ENCODE measurements around the gene PPP5C.
"Not testable (repeated sequence)": the region's sequence is repeated elsewhere in the genome, so short reads cannot be mapped to it uniquely, and the experiment has no call there.

The PPP5C gene

DNA sequence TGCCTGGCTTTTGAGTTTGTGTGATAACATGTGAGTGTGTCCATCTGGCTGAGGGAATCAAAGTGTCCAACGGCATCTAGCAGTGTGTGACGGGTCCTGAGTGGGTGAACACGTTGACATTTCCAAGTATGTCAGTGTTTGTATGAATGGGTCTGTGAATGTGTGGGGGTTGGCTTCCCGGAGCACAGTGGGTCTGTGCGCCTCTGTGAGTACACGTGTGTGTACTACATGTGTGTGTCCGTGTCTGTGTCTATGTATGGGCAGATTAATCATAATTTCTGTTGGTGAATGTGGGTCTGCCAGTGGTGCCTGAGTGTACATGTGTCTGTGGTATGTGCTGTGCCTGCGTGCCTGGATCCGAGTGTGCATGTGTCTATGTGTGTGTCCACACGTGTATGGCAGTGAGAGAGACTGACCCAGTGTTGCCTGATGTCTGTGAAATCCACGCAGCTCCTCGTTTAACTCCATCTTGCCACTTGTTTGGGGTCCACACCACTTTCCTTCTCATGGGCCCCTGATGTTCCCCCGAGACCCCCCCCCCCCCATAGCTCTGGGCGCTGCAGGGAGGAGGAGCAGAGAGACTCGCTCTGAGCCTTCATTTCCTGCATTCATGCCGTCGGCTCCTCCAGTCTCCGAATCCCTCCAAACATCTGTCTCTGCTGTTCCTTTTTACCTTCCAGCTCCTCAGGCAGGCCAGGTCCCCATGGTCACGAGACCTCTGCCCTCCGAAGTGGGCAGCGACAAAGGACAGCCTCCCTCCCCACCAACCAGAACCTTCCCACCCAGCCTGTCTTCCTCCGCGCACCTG, 61.2 kb downstream of the PPP5C start:
- no peak for DNase-seq (ENCODE audit: low spot score)

DNA sequence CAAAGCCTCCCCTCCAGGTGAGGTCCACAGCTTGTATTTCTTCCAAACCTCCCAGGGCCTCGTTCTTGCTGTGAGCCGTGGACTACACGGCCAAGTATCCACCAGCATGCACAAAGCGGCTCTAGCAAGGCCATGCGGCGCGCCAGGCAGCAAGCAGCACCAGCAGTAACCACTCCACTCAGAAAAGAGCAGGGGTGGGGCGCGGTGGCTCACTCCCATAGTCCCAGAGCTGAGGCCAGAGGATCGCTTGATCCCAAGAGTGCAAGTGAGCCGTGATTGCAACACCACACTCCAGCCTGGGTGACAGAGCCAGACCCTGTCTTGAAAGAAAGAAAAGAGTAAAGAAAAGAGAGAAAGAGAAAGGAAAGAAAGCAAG, 61.8 kb downstream of the PPP5C start:
- DNase-seq (ENCODE audit: low spot score): peak; percentile 32

DNA sequence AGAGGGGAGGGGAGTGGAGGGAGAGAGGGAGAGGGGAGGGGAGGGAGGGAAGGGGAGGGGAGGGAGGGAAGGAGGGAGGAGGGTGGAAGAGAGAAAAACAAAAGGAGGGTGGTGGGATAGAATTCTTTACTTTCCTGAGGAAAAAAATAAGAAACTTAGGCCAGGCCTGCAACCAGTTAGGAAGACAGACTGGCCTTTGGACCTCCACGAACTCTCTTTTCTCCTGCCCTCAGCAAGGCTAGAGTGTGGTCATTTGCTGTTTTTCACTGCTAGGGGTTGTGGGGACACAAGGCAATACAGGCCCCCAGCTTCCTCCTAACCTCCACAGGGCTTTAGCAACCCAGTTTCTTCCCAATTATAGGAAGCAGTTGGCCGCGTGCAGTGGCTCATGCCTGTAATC, 62.3 kb downstream of the PPP5C start:
- DNase-seq (ENCODE audit: low spot score): no peak

DNA sequence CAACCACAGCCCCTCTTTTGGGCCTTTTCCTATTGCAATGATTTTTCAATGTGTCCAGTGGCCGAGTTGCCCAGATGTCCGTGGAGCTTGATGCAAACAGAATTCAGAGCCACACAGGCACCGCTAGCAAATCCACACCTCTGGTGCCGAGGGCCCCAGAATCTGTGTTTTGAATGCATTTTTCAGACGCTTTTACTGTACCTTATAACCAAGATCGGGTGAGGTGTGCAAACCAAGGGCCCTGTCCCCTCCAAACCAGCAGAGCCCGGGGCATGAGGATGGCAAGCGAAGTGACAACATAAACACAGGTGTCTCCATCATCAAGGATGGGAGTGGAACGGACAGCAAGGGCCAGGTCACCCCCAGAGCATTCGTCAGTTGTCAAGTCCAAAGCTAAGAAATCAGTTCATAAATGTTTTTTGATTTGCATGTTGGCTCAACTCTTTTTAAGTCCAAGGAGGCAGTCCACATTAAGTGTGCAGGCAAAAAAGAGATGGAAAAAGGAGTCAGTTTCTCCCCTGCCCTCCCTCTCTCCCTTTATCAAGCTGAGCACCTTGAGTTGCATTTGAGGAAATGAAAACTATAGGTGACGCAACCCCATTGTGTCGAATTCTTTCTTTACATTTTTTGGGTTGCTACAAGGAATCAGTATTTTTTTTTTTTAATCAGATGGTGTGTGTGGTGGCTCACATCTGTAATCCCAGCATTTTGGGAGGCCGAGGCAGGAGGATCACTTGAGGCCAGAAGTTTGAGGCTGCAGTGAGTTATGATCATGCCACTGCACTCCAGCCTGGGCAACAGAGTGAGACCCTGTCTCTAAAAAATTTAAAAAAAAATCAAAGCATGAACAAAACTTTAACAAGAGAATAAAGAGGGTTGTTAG, 63.6 kb downstream of the PPP5C start:
- no peak for DNase-seq (ENCODE audit: low spot score)

DNA sequence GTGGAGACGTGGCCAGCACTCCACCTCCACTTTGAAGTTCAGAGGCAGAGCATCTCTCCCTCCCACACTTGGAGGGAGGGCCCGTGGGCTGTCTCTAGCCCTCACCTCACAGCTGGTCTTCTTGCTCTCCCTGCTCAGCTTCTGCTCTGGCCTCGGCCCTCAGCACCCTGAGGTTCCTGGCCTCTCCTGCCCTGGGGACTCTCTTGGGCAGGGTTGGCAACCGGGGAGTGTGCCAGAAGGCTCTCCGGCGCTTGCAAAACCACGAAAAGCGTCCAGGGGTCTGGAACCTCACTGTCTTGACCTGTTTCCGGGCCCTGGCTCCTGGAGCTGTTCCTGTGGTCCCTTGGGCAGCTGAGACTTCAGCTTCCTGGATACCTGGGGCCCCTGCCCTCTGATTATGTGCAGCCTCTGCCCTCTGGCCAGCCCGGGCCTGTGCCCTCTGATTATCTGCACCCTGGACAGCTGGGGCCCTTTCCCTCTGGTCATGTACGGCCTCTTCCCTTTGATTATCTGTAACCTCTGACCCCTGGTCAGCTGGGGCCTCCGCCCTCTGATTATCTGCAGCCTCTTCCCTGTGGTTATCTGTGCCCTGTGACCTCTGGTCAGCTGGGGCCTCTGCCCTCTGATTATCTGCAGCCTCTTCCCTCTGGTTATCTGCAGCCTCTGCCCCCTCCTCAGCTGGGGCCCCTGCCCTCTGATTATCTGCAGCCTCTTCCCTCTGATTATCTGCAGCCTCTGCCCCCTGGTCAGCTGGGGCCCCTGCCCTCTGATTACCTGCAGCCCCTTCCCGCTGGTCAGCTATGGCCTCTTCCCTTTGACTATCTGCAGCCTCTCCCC, 64.4 kb downstream of the PPP5C start:
- no peak for DNase-seq (ENCODE audit: low spot score)

DNA sequence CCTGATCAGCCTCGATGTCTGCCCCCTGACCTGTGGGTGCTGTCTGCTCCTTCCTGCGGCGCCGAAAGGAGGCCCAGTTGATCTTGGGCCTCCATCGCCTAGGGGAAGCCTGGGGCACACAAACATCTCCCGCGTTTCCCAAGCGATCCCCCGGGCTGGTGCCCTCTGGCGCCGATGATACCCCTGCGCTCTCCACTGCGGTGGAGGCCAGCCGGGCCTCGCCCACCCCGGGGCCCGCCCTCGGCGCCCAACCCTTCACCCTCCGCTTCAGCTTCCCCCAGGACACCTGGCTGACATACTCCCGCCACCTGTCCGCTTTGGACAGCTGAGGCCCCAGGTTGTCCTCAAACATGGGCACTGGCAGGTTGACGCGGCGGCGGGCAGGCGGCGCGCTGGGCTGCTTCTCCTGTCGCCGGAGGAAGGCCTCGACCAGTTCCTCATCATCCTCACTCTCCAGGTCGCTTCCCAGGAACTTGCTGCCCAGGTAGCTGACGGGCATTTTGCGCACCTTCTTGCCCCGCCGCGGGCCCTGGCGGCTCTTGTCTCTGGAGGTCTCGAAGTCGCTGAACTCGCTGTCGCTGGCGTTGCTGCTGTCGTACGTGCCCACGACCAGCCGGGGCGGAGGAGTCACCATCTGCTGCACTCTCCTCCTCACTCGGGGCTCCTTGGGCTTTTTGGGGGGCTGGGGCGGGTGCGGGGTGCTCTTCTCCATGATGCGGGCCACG, 65.2 kb downstream of the PPP5C start:
- no peak for DNase-seq (ENCODE audit: low spot score)

DNA sequence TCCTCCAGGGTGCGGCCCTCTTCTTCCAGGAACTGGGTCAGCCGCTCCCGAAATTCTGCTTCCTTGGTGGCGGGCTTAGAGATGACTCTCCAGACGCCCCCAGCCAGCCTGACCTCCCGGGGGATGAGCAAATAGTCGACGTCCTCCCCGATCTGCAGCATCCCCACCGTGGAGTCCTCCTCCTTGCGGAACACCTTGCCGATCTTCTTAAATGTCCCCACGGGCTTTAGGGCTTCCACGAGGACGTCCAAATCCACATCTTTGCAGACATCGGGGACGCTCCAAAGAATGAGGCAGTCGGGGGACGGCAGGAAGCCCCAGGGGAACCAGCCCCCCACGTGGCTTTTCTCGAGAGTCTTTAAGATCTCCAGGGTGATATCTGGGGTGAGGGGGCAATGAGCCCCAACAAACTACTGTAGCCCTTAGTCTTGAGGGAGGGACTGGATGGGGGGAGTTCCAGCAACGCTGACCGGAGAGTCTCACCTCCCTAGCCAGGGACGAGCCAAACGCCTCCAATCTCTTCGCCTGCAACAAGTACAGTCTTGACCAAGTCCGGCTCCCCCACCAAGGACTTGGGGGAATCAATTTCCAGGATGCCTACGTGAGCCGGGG, 65.9 kb downstream of the PPP5C start:
- no peak for DNase-seq (ENCODE audit: low spot score)

DNA sequence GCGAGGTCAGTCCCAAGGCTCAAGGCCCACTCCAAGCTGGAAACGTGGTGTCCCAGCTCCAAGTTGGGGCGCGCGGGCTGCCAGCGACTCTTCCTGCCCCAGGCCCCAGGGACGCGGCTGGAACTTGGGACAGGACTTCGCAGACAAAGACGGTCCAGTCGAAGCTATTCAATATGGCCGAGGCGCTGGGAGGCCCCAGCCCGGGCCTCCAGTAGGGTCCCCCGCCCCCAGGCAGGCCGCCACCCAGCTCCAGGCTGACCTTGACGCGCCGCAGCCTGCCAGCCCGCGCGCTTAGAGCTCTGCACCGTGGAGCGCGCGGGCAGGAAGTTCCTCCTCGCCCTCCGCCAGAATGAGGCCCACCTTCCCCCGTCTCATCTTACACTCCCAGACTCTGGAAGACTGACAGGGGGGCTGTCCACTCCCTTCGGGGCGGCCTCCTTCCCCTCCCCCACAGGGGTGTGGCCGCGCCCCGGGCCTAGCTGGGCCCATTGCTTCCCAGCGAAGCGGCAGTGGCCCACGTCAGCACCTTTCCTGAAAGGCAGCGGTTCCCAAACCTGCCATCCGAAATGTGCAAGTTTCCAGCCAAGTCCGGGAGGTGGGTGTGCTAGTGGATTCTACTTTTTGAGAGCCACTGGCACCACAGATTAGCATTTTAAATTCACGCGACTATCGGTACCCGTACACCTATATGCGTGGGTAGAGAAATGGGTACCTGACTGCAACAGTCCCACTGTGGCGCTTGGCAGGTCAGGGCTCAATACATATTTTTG, 66.6 kb downstream of the PPP5C start, which contains the start of gene CCDC8:
Gene CCDC8 (minus strand): TSS at position 303 of the 770 bp plus-strand sequence. CDS start 754 bp downstream, outside the sequence.
- DNase-seq (ENCODE audit: low spot score): peak; percentile 91

DNA sequence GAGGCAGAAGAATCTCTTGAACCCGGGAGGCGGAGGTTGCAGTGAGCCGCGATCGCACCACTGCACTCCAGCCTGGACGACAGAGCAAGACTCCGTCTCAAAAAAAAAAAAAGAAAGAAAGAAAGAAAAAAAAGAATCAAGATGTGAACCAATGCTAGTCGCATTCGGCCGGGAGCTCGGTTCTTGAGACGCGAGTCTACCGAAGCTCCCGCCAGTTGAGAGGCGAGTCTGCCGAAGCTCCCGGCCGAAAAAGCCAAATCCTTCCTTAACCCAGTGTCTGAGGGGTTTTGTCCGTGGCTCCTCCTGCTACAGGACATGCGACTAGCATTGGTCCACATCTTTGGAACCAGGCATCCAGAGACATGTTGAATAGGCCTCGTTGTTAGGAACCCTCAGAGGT, 68.0 kb downstream of the PPP5C start:
- DNase-seq (ENCODE audit: low spot score): not testable (repeated sequence)

DNA sequence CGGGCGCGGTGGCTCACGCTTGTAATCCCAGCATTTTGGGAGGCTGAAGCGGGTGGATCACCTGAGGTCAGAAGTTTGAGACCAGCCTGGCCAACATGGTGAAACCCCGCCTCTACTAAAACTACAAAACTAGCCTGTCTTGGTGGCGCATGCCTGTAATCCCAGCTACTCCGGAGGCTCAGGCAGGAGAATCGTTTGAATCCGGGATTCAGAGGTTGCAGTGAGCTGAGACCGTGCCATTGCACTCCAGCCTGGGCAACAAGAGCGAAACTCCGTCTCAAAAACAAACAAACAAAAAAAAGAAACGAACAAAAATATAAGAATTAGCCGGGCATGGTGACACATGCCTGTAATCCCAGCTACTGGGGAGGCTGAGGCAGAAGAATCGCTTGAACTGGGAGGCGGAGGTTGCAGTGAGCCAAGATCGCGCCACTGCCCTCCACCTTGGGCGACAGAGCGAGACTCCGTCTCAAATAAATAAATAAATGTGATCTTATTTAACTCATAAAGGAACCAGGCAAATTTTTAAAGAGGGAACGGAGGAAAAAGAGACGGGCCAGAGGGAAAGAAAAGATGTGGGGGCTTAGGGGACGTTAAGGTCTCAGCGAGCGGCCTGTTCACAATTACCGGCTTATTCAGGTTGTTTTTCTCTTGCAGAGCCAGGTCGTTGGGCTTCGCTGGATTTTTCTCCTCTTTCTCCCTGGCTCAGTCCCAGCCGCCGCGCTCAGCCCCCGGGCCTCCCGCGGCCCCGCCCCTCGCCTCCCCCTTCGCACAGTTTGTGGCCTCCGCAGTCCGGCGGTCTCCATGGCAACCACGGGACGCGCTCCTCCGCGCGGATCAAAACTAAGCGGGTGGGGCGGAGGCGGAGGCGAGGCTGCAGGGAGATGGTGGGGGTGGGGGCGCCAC, 69.2 kb downstream of the PPP5C start:
- peak; percentile 81 for DNase-seq (ENCODE audit: low spot score)

DNA sequence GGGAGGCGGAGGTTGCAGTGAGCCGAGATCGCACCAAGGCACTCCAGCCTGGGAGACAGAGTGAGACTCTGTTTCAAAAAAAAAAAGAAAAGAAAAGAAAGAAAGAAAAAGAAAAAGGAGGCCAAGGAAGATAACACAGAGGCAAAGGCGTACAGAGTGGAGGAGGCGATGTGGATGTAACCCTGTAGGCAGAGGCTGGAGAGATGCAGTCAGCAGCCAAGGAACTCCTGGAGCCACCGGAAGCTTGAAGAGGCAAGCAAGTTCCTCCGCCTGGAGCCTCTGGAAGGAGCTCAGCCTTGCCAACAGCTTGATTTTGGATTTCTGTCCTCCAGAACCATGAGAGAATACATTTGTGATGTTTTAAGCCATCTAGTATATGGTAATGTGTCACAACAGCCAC, 73.2 kb downstream of the PPP5C start:
- no peak for DNase-seq (ENCODE audit: low spot score)

DNA sequence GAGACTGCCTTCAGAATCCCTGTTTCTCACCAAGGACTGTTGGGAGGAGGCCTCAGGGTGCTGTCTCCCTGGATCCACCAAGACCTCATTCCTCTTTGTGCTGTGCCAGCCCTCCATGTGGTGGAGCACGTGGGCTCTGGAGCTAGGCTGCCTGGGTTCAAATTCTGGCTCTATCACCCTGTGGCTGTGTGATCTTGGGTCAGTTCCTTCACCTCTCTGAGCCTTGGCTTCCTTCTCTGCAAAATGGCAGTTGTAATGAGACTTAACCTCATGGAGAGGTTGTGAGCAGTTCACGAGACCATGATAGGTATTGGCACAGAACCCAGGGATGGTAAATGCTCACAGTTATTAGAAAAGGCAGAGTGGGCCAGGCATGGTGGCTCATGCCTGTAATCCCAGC, 75.5 kb downstream of the PPP5C start:
- no peak for DNase-seq (ENCODE audit: low spot score)

DNA sequence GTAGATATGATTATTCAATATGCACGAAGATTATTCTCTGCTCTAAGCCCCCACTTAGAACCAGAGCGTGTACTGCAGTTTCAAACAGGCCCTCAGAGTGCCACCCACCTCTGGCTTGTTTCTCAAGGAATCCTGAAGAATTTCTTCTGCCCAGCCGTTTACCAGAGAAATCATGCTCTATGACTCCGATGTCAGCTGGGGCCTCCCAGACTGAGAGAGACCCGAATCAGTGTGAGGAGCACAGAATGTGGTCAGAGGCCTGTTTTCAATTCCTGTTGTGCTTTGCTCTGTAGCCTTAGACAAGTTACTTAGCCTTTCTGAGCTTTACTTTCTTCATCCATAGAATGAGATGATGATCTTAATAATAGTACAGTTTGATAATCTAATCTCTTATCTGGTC, 76.3 kb downstream of the PPP5C start:
- no peak for DNase-seq (ENCODE audit: low spot score)

DNA sequence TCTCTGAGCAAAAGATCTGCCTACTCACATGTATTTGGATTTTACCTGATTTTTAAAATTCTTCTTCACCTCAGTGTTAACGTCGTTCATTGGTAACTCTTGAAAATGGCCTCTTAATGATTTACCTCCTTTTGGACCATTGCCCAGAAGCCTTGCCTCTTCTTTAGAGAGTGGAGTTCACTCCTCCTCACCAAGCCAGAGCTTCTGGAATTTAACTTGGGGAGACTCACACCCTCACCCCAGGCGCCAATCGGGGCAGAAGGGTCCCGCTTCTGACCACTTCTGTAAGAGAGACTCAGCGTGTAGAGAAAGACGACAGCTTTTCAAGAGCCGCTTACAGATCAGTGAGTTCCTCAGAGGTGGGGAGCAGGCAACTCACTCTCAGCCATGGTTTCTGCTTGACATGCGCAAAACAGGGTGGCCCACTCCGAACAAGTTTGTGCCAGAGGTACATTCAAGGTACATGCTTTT, 79.2 kb downstream of the PPP5C start:
- DNase-seq (ENCODE audit: low spot score): no peak

DNA sequence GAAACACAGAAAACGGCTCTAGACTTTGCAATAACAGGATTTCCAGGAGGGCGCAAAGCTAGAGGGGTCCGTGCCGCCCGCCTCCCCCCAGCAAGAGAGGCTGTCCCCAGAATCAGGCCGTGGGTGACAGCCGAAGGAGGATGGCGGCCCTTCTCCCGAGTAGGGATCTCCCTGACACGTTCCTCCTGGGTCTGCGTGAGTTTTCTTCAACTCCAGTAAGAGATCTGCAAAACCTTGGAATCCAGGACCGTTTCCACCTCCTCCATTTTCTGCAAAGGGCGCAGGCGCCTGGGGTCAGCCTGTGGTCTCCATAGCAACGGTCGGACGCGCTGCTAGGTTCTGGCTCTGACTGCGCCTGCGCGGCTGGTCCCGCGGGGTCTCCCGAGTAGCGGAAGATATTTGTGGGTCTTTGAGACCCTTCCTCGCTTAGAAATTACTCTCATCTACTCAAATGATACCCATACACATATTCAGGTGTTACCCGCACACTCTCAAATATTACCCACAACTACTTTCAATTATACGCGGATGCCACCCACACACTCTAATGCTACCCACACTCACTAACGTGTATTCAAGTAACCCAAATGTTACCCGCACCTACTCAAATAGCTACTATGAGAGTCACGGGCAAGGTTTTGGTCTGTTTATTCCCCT, 79.7 kb downstream of the PPP5C start:
- DNase-seq (ENCODE audit: low spot score): peak; percentile 74

DNA sequence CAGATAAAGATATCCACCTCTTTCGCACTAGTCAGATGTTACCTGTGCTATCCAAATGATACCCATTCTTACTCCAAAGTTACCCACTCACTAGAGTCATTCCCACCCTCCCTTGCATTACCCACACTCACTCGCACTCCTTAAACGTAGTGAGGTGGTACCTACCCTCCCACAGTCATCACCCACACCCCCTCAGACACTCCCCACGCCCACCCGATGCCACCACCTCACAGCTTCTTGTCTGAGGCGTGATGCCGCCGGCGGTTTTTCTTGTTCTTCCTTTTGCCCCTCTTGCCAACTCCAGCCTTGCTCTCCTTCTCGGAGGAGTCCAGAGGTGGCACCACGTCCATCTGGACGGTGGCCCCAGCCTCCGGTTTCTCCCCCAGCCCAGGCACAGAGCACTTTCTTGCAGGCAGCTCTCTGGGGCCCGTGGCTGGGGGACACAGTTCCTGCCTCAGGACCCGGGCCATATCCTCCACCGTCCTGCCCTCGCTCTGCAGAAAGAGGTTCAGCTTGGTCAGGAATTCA, 80.7 kb downstream of the PPP5C start:
- no peak for DNase-seq (ENCODE audit: low spot score)

DNA sequence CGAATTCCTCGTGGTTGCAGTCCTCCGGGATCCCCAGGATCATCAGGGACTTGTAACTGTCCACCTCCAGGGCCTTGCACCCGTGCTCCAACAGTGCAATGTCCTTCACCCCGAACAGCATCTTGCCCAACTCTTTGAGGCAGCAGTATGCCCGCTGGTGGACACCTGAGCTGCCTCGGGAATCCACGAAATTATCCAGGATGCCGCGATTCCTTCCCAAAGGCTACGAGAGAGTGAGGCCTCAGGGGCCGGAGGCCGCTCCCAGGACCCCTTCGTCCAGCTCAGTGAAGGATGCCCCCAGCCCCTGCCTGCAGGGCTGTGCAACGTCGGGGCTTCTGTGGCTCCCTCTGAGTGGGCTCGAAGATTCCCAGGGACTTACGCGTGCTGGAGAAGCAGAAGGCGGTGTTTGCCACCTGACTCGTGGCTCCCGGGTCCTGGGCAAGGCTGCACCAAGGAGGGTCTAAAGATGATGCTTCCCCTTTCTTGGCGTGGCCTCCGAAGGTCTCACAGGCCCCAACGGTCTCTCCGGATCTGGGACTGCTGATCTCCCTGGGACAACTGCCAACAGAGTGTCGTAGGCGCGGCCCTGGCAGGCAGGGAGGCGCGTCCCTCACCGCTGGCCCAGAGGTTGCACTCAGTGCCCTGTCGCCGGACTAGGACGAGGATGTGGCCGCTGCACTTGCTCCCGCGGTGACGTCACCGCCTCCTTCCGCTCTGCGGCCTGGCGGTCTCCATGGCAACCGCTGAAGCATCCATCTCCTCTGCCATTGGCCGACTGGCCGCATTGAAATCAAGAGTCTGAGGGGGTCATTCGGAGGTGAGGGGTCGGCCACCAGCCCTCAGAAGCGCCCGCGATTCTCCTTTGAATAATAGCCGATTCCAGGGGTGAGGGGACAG, 81.6 kb downstream of the PPP5C start, which contains the start of gene PNMA8C:
Gene PNMA8C (minus strand): TSS at position 698 of the 897 bp plus-strand sequence. CDS start 577 bp downstream, at position 121.
- DNase-seq (ENCODE audit: low spot score): peak; percentile 83

Data from SK-N-DZ (cell line).